Cardiac fibroblast (primary cell): ENCODE data around the gene MFAP2.

Source experiments
- DNase-seq, 2 donors: peaks; one replicate each; pipeline versions ENCODE4 v3.0.0 to v3.0.0-alpha.2; 2010; ENCODE audit warnings: low read depth in 2 of 2
- H3K4me3 ChIP-seq, 2 donors: replicated peaks in 1 of 2; 1 replicate in 1 of 2; 2 replicates in 1 of 2; pipeline ENCODE4 v1.5.1; 2011; ENCODE audit warnings: low read depth in 2 of 2, low read length in 2 of 2, mild to moderate bottlenecking in 2 of 2, moderate library complexity in 1 of 2
- CTCF ChIP-seq: IDR thresholded peaks from one replicate; pipeline ENCODE4 v1.5.1; 2011; ENCODE audit warnings: low read depth, mild to moderate bottlenecking, low read length, inconsistent platforms

The MFAP2 gene

GRCh38 chr1:17023102-17023501 lies 42.7 kb upstream of the MFAP2 start:
- no peak for TF ChIP-seq CTCF
- DNase-seq: no peak
- no peak overlapping the region for H3K4me3 ChIP-seq

- H3K4me3 ChIP-seq: no peak overlapping the region
- TF ChIP-seq CTCF: no peak
- DNase-seq: no peak
Measured at GRCh38 chr1:17021896-17022295, 41.5 kb upstream of the MFAP2 start.

GRCh38 chr1:17020502-17020901 lies 40.1 kb upstream of the MFAP2 start:
- DNase-seq: no peak
- H3K4me3 ChIP-seq: no peak overlapping the region
- no peak for TF ChIP-seq CTCF

- TF ChIP-seq CTCF: no peak
- DNase-seq: no peak
- no peak overlapping the region for H3K4me3 ChIP-seq
Measured at GRCh38 chr1:17018849-17019248, 38.4 kb upstream of the MFAP2 start.

GRCh38 chr1:17017435-17017834 lies 37.0 kb upstream of the MFAP2 start:
- no peak for TF ChIP-seq CTCF
- no peak for DNase-seq
- no peak overlapping the region for H3K4me3 ChIP-seq

GRCh38 chr1:17016317-17016661 lies 35.9 kb upstream of the MFAP2 start:
- no peak overlapping the region for H3K4me3 ChIP-seq
- no peak for TF ChIP-seq CTCF
- peak; percentile 25 to 71 for DNase-seq
